WTC11 (cell line): Measurements from ENCODE around the gene PCK2. TPM values are rescaled to one million over a fixed set of nuclear protein-coding genes. Genes with fewer than 3 reads are reported as not detected.

ENCODE experiments used
- CDX4 ChIP-seq: fragments of 250-450 bp; sonication (Bioruptor Pico); IDR thresholded peaks from 2 replicates; pipeline ENCODE4 v1.9.0; 2021; ENCODE audit warnings: moderate library complexity, mild to moderate bottlenecking, inconsistent platforms, borderline replicate concordance
- ERG ChIP-seq: fragments of 250-450 bp; sonication (Bioruptor Pico); IDR thresholded peaks from 2 replicates; pipeline ENCODE4 v1.8.0; 2021; ENCODE audit warnings: mild to moderate bottlenecking
- FOXJ3 ChIP-seq: sonication (generic); formaldehyde crosslinking; IDR thresholded peaks from 2 replicates; pipeline ENCODE4 v1.9.0; 2021; ENCODE audit warnings: missing genetic modification reagents, mild to moderate bottlenecking, borderline replicate concordance
- FOXK1 ChIP-seq: sonication (generic); formaldehyde crosslinking; IDR thresholded peaks from 2 replicates; pipeline ENCODE4 v1.8.0; 2022; ENCODE audit warnings: mild to moderate bottlenecking, moderate library complexity, missing genetic modification reagents
- HMGA2 ChIP-seq: fragments of 250-450 bp; sonication (Bioruptor Pico); IDR thresholded peaks from 2 replicates; pipeline ENCODE4 v1.4.0; 2021; ENCODE audit warnings: mild to moderate bottlenecking, moderate library complexity
- KAT7 ChIP-seq: sonication (generic); formaldehyde crosslinking; IDR thresholded peaks from 2 replicates; pipeline ENCODE4 v1.8.1; 2023; ENCODE audit warnings: missing genetic modification reagents, mild to moderate bottlenecking, borderline replicate concordance
- MXD4 ChIP-seq: fragments of 250-450 bp; sonication (Bioruptor Pico); IDR thresholded peaks from 2 replicates; pipeline ENCODE4 v1.8.0; 2021; ENCODE audit warnings: mild to moderate bottlenecking, moderate library complexity, borderline replicate concordance
- NFATC4 ChIP-seq: fragments of 250-450 bp; sonication (Bioruptor Pico); IDR thresholded peaks from 2 replicates; pipeline ENCODE4 v1.9.0; 2021; ENCODE audit warnings: mild to moderate bottlenecking
- NFE2L1 ChIP-seq: sonication (generic); formaldehyde crosslinking; IDR thresholded peaks from 2 replicates; pipeline ENCODE4 v1.8.1; 2023; ENCODE audit warnings: missing genetic modification reagents
- PREB ChIP-seq: sonication (generic); formaldehyde crosslinking; IDR thresholded peaks from 2 replicates; pipeline ENCODE4 v1.8.1; 2022; ENCODE audit warnings: mild to moderate bottlenecking, missing genetic modification reagents, moderate library complexity, borderline replicate concordance
- SMAD3 ChIP-seq: sonication (generic); formaldehyde crosslinking; IDR thresholded peaks from 2 replicates; pipeline ENCODE4 v1.8.0; 2022; ENCODE audit warnings: missing genetic modification reagents, mild to moderate bottlenecking, borderline replicate concordance
- SP1 ChIP-seq: sonication (generic); formaldehyde crosslinking; conservative IDR thresholded peaks from 2 replicates; pipeline ENCODE4 v1.8.1; 2022; ENCODE audit warnings: missing genetic modification reagents
- ZBTB21 ChIP-seq: sonication (generic); formaldehyde crosslinking; IDR thresholded peaks from 2 replicates; pipeline ENCODE4 v1.8.1; 2023; ENCODE audit warnings: mild to moderate bottlenecking, missing genetic modification reagents, borderline replicate concordance
- ZNF396 ChIP-seq: fragments of 250-450 bp; sonication (Bioruptor Pico); IDR thresholded peaks from 2 replicates; pipeline ENCODE4 v1.8.0; 2021; ENCODE audit warnings: mild to moderate bottlenecking, moderate library complexity, borderline replicate concordance
- ZNF416 ChIP-seq: fragments of 250-450 bp; sonication (Bioruptor Pico); IDR thresholded peaks from 2 replicates; pipeline ENCODE4 v1.9.0; 2021; ENCODE audit warnings: mild to moderate bottlenecking, inconsistent platforms
- total RNA-seq: library from RNA; stranded (reverse); gene quantifications from 3 replicates; pipeline ENCODE4 v1.2.3, GENCODE V29; 2021
- TF ChIP-seq, protein P1 (sequence below): sonication (generic); formaldehyde crosslinking; IDR thresholded peaks from 2 replicates; pipeline ENCODE4 v1.8.1; 2022; ENCODE audit warnings: missing genetic modification reagents, borderline replicate concordance
- TF ChIP-seq, protein P2 (sequence below): sonication (generic); formaldehyde crosslinking; IDR thresholded peaks from 2 replicates; pipeline ENCODE4 v1.8.0; 2023; ENCODE audit warnings: missing genetic modification reagents
- TF ChIP-seq, protein P3 (sequence below): fragments of 250-450 bp; sonication (Bioruptor Pico); IDR thresholded peaks from 2 replicates; pipeline ENCODE4 v1.9.0; 2021; ENCODE audit warnings: mild to moderate bottlenecking, borderline replicate concordance
- TF ChIP-seq, protein P4 (sequence below): fragments of 250-450 bp; sonication (Bioruptor Pico); conservative IDR thresholded peaks from 2 replicates; pipeline ENCODE4 v1.9.0; 2021; ENCODE audit warnings: mild to moderate bottlenecking
- TF ChIP-seq, protein P5 (sequence below): sonication (generic); formaldehyde crosslinking; conservative IDR thresholded peaks from 2 replicates; pipeline ENCODE4 v1.8.1; 2023; ENCODE audit warnings: mild to moderate bottlenecking, low read depth, missing genetic modification reagents, moderate library complexity
- TF ChIP-seq, protein P6 (sequence below): sonication (generic); formaldehyde crosslinking; IDR thresholded peaks from 2 replicates; pipeline ENCODE4 v1.8.1; 2022; ENCODE audit warnings: low read depth, missing genetic modification reagents, borderline replicate concordance

The PCK2 gene
- total RNA-seq, 1 experiment from 2014 or later = 67.0 TPM

GRCh38 chr14:24146978-24147760 lies 53.1 kb downstream of the PCK2 start, which contains the start of gene RNF31 (continued):
- TF ChIP-seq FOXK1 (no peak), SP1 (CRISPR knock-in tag) (peak; percentile 57; the same call in 1 of the 2 replicates), ZBTB21 (CRISPR knock-in tag) (no peak), HMGA2 (CRISPR knock-in tag) (no peak), ZNF416 (no peak), SMAD3 (CRISPR knock-in tag) (no peak), NFE2L1 (CRISPR knock-in tag) (no peak), MXD4 (no peak), CDX4 (no peak), KAT7 (no peak), FOXJ3 (CRISPR knock-in tag) (no peak), PREB (CRISPR knock-in tag) (no peak), NFATC4 (CRISPR knock-in tag) (no peak), ZNF396 (CRISPR knock-in tag) (no peak), ERG (CRISPR knock-in tag) (no peak)
- TF ChIP-seq, protein P1, sequence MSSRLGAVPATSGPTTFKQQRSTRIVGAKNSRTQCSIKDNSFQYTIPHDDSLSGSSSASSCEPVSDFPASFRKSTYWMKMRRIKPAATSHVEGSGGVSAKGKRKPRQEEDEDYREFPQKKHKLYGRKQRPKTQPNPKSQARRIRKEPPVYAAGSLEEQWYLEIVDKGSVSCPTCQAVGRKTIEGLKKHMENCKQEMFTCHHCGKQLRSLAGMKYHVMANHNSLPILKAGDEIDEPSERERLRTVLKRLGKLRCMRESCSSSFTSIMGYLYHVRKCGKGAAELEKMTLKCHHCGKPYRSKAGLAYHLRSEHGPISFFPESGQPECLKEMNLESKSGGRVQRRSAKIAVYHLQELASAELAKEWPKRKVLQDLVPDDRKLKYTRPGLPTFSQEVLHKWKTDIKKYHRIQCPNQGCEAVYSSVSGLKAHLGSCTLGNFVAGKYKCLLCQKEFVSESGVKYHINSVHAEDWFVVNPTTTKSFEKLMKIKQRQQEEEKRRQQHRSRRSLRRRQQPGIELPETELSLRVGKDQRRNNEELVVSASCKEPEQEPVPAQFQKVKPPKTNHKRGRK = no peak
- TF ChIP-seq, protein P2, sequence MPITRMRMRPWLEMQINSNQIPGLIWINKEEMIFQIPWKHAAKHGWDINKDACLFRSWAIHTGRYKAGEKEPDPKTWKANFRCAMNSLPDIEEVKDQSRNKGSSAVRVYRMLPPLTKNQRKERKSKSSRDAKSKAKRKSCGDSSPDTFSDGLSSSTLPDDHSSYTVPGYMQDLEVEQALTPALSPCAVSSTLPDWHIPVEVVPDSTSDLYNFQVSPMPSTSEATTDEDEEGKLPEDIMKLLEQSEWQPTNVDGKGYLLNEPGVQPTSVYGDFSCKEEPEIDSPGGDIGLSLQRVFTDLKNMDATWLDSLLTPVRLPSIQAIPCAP = no peak
- TF ChIP-seq, protein P3, sequence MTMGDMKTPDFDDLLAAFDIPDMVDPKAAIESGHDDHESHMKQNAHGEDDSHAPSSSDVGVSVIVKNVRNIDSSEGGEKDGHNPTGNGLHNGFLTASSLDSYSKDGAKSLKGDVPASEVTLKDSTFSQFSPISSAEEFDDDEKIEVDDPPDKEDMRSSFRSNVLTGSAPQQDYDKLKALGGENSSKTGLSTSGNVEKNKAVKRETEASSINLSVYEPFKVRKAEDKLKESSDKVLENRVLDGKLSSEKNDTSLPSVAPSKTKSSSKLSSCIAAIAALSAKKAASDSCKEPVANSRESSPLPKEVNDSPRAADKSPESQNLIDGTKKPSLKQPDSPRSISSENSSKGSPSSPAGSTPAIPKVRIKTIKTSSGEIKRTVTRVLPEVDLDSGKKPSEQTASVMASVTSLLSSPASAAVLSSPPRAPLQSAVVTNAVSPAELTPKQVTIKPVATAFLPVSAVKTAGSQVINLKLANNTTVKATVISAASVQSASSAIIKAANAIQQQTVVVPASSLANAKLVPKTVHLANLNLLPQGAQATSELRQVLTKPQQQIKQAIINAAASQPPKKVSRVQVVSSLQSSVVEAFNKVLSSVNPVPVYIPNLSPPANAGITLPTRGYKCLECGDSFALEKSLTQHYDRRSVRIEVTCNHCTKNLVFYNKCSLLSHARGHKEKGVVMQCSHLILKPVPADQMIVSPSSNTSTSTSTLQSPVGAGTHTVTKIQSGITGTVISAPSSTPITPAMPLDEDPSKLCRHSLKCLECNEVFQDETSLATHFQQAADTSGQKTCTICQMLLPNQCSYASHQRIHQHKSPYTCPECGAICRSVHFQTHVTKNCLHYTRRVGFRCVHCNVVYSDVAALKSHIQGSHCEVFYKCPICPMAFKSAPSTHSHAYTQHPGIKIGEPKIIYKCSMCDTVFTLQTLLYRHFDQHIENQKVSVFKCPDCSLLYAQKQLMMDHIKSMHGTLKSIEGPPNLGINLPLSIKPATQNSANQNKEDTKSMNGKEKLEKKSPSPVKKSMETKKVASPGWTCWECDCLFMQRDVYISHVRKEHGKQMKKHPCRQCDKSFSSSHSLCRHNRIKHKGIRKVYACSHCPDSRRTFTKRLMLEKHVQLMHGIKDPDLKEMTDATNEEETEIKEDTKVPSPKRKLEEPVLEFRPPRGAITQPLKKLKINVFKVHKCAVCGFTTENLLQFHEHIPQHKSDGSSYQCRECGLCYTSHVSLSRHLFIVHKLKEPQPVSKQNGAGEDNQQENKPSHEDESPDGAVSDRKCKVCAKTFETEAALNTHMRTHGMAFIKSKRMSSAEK (CRISPR knock-in tag) = no peak
- TF ChIP-seq, protein P4, sequence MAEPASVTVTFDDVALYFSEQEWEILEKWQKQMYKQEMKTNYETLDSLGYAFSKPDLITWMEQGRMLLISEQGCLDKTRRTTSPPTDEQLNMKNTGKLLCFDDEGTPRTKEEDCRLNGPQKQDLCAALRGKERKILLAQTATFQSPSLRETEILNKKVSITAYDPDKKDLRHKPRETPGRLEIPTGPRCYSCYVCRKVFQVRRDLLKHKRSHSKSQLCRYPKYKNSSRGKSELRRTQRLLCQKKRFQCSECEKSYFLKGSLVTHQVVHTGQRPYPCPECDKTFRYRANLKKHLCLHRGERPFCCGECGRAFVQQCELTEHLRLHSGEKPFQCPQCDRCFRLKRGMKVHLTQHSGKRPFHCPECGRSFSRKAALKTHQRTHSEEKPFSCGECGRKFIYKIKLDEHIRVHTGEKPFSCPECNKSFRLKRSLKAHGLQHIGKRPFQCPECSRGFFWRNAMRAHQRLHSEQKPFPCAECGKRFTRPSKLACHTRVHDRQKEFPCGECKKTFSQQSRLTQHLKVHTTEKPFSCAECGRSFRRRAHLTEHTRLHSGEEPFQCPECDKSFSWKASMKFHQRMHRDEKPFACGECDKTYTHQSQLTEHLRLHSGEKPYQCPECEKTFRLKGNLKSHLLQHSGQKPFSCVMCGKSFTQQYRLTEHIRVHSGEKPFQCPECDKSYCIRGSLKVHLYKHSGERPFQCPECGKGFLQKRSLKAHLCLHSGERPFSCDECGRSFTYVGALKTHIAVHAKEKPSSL (CRISPR knock-in tag) = no peak
- TF ChIP-seq, protein P5, sequence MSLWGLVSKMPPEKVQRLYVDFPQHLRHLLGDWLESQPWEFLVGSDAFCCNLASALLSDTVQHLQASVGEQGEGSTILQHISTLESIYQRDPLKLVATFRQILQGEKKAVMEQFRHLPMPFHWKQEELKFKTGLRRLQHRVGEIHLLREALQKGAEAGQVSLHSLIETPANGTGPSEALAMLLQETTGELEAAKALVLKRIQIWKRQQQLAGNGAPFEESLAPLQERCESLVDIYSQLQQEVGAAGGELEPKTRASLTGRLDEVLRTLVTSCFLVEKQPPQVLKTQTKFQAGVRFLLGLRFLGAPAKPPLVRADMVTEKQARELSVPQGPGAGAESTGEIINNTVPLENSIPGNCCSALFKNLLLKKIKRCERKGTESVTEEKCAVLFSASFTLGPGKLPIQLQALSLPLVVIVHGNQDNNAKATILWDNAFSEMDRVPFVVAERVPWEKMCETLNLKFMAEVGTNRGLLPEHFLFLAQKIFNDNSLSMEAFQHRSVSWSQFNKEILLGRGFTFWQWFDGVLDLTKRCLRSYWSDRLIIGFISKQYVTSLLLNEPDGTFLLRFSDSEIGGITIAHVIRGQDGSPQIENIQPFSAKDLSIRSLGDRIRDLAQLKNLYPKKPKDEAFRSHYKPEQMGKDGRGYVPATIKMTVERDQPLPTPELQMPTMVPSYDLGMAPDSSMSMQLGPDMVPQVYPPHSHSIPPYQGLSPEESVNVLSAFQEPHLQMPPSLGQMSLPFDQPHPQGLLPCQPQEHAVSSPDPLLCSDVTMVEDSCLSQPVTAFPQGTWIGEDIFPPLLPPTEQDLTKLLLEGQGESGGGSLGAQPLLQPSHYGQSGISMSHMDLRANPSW = no peak
- TF ChIP-seq, protein P6, sequence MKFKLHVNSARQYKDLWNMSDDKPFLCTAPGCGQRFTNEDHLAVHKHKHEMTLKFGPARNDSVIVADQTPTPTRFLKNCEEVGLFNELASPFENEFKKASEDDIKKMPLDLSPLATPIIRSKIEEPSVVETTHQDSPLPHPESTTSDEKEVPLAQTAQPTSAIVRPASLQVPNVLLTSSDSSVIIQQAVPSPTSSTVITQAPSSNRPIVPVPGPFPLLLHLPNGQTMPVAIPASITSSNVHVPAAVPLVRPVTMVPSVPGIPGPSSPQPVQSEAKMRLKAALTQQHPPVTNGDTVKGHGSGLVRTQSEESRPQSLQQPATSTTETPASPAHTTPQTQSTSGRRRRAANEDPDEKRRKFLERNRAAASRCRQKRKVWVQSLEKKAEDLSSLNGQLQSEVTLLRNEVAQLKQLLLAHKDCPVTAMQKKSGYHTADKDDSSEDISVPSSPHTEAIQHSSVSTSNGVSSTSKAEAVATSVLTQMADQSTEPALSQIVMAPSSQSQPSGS = no peak
